ENCODE measurements around the gene CNTFR.

DNA sequence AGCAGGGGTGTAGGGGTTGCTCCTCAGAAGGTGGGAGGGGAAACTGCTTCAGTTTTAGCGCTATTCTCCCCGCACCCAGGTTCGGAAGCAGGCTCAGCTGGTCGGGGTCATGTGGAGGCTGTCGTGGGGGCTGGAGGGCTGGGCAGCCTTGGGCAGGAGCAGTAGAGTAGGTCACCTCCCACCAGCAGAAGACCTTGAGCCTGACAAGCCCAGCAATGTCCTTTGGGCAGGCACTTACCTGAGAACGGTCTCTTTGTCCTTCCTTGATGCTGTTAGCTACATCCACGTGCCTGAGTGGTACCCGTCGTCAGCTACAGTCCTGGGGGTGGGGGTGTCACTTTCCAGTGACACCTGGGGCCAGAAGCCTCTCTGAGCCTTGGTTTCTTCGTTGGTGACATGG is 87.1 kb downstream of the CNTFR start:
- TF ChIP-seq CTCF (IDR thresholded peaks at IDR 0.05 in 8 of 11, conservative IDR thresholded peaks at IDR 0.05 in 3 of 11) (no peak), POLR2A (IDR thresholded peaks at IDR 0.05) (no peak), POLR2AphosphoS5 (IDR thresholded peaks at IDR 0.05) (no peak)
